Activated T-cell treated with anti-CD3 and anti-CD28 coated beads, Interleukin-2, amount 50 U/mL, for 24 hours (primary cell): ENCODE results near the gene MAP7.
A peak's percentile ranks its signal among the peaks of the same experiment; 100 is the strongest.

ENCODE experiments used
- DNase-seq: peaks from one replicate; pipeline ENCODE4 v3.0.0-alpha.2; 2020
- H3K27ac Mint-ChIP-seq: 2 replicates; pipeline ENCODE4 v1.8.0; 2020; ENCODE audit warnings: mild to moderate bottlenecking, mixed read lengths
- H3K27me3 Mint-ChIP-seq: 2 replicates; pipeline ENCODE4 v1.8.0; 2020; ENCODE audit warnings: mixed read lengths
- H3K36me3 Mint-ChIP-seq: 2 replicates; pipeline ENCODE4 v1.8.0; 2020; ENCODE audit warnings: low read depth, mixed read lengths
- H3K4me1 Mint-ChIP-seq: 2 replicates; pipeline ENCODE4 v1.8.0; 2020; ENCODE audit warnings: low read depth, mixed read lengths
- H3K4me3 Mint-ChIP-seq: 2 replicates; pipeline ENCODE4 v1.8.0; 2020; ENCODE audit warnings: mild to moderate bottlenecking, moderate library complexity, mixed read lengths
- H3K9me3 Mint-ChIP-seq: 2 replicates; pipeline ENCODE4 v1.8.0; 2020; ENCODE audit warnings: mixed read lengths

The MAP7 gene

GRCh38 chr6:136548582-136549299 is 1.5 kb downstream of the MAP7 start:
- DNase-seq, result no peak
- no peaks in the 10 kb centered on the region for H3K36me3 Mint-ChIP-seq
- no peak overlapping the region for H3K27ac Mint-ChIP-seq
- no peaks in the 10 kb centered on the region for H3K9me3 Mint-ChIP-seq
- peaks cover 6% of the 10 kb centered on the region for H3K4me1 Mint-ChIP-seq
- H3K27me3 Mint-ChIP-seq, result peaks cover 62% of the 10 kb centered on the region
- peak overlapping the region; percentile 61 for H3K4me3 Mint-ChIP-seq

- no peaks in the 10 kb centered on the region for H3K9me3 Mint-ChIP-seq
- H3K36me3 Mint-ChIP-seq, result no peaks in the 10 kb centered on the region
- H3K27me3 Mint-ChIP-seq, result peaks cover 69% of the 10 kb centered on the region
- H3K27ac Mint-ChIP-seq, result no peak overlapping the region
- no peak overlapping the region for H3K4me3 Mint-ChIP-seq
- peaks cover 6% of the 10 kb centered on the region for H3K4me1 Mint-ChIP-seq
- DNase-seq, result no peak
Observed at GRCh38 chr6:136547871-136548270, 2.4 kb downstream of the MAP7 start.

GRCh38 chr6:136547336-136547735 is 2.9 kb downstream of the MAP7 start:
- no peak overlapping the region for H3K4me3 Mint-ChIP-seq
- H3K4me1 Mint-ChIP-seq, result peaks cover 6% of the 10 kb centered on the region
- no peak overlapping the region for H3K27ac Mint-ChIP-seq
- peaks cover 69% of the 10 kb centered on the region for H3K27me3 Mint-ChIP-seq
- DNase-seq, result no peak
- H3K36me3 Mint-ChIP-seq, result no peaks in the 10 kb centered on the region
- H3K9me3 Mint-ChIP-seq, result no peaks in the 10 kb centered on the region

- Mint-ChIP-seq H3K36me3 (no peaks in the 10 kb centered on the region), H3K27me3 (peaks cover 62% of the 10 kb centered on the region)
Observed at GRCh38 chr6:136546331-136546730, 3.9 kb downstream of the MAP7 start.

GRCh38 chr6:136544326-136544725 is 5.9 kb downstream of the MAP7 start:
- H3K36me3 Mint-ChIP-seq, result no peaks in the 10 kb centered on the region
- H3K4me3 Mint-ChIP-seq, result no peak overlapping the region
- no peak for DNase-seq
- no peaks in the 10 kb centered on the region for H3K9me3 Mint-ChIP-seq
- H3K4me1 Mint-ChIP-seq, result peaks cover 3% of the 10 kb centered on the region
- H3K27ac Mint-ChIP-seq, result no peak overlapping the region
- peaks cover 52% of the 10 kb centered on the region for H3K27me3 Mint-ChIP-seq

More at GRCh38 chr6:136546331-136546730, 3.9 kb downstream of the MAP7 start:
- H3K27ac Mint-ChIP-seq, result no peak overlapping the region
- H3K4me1 Mint-ChIP-seq, result peaks cover 5% of the 10 kb centered on the region
- no peak for DNase-seq
- no peaks in the 10 kb centered on the region for H3K9me3 Mint-ChIP-seq
- H3K4me3 Mint-ChIP-seq, result no peak overlapping the region

GRCh38 chr6:136541395-136541794 is 8.8 kb downstream of the MAP7 start:
- no peak overlapping the region for H3K4me3 Mint-ChIP-seq
- no peak overlapping the region for H3K27ac Mint-ChIP-seq
- H3K27me3 Mint-ChIP-seq, result peaks cover 29% of the 10 kb centered on the region
- H3K36me3 Mint-ChIP-seq, result no peaks in the 10 kb centered on the region
- no peak for DNase-seq
- H3K4me1 Mint-ChIP-seq, result no peaks in the 10 kb centered on the region
- H3K9me3 Mint-ChIP-seq, result no peaks in the 10 kb centered on the region

GRCh38 chr6:136539967-136540652 is 10.1 kb downstream of the MAP7 start:
- Mint-ChIP-seq H3K4me1 (no peaks in the 10 kb centered on the region), H3K9me3 (no peaks in the 10 kb centered on the region), H3K4me3 (no peak overlapping the region), H3K36me3 (no peaks in the 10 kb centered on the region), H3K27me3 (peaks cover 20% of the 10 kb centered on the region), H3K27ac (no peak overlapping the region)
- no peak for DNase-seq

- Mint-ChIP-seq H3K4me1 (no peaks in the 10 kb centered on the region), H3K36me3 (no peaks in the 10 kb centered on the region), H3K9me3 (no peaks in the 10 kb centered on the region), H3K27me3 (peaks cover 7% of the 10 kb centered on the region), H3K27ac (no peak overlapping the region), H3K4me3 (no peak overlapping the region)
- DNase-seq, result no peak
Observed at GRCh38 chr6:136538836-136539235, 11.4 kb downstream of the MAP7 start.

- DNase-seq, result no peak
- H3K4me1 Mint-ChIP-seq, result no peaks in the 10 kb centered on the region
- no peaks in the 10 kb centered on the region for H3K27me3 Mint-ChIP-seq
- H3K9me3 Mint-ChIP-seq, result no peaks in the 10 kb centered on the region
- H3K27ac Mint-ChIP-seq, result no peak overlapping the region
- H3K36me3 Mint-ChIP-seq, result no peaks in the 10 kb centered on the region
- H3K4me3 Mint-ChIP-seq, result no peak overlapping the region
Observed at GRCh38 chr6:136535880-136536650, 14.2 kb downstream of the MAP7 start.

GRCh38 chr6:136535017-136535765 is 15.0 kb downstream of the MAP7 start:
- H3K4me1 Mint-ChIP-seq, result no peaks in the 10 kb centered on the region
- H3K36me3 Mint-ChIP-seq, result no peaks in the 10 kb centered on the region
- no peaks in the 10 kb centered on the region for H3K27me3 Mint-ChIP-seq
- H3K27ac Mint-ChIP-seq, result no peak overlapping the region
- no peak overlapping the region for H3K4me3 Mint-ChIP-seq
- H3K9me3 Mint-ChIP-seq, result no peaks in the 10 kb centered on the region
- DNase-seq, result no peak

- Mint-ChIP-seq H3K27ac (no peak overlapping the region), H3K9me3 (no peaks in the 10 kb centered on the region), H3K4me3 (no peak overlapping the region), H3K4me1 (no peaks in the 10 kb centered on the region), H3K27me3 (no peaks in the 10 kb centered on the region), H3K36me3 (no peaks in the 10 kb centered on the region)
- DNase-seq, result no peak
Observed at GRCh38 chr6:136534268-136534667, 16.0 kb downstream of the MAP7 start.

- Mint-ChIP-seq H3K9me3 (no peaks in the 10 kb centered on the region), H3K4me1 (no peaks in the 10 kb centered on the region), H3K27ac (no peak overlapping the region), H3K4me3 (no peak overlapping the region), H3K36me3 (no peaks in the 10 kb centered on the region), H3K27me3 (no peaks in the 10 kb centered on the region)
- no peak for DNase-seq
Observed at GRCh38 chr6:136533487-136533886, 16.7 kb downstream of the MAP7 start.

- no peak for DNase-seq
- no peaks in the 10 kb centered on the region for H3K9me3 Mint-ChIP-seq
- H3K27ac Mint-ChIP-seq, result no peak overlapping the region
- no peak overlapping the region for H3K4me3 Mint-ChIP-seq
- H3K4me1 Mint-ChIP-seq, result peaks cover 4% of the 10 kb centered on the region
- H3K27me3 Mint-ChIP-seq, result no peaks in the 10 kb centered on the region
- no peaks in the 10 kb centered on the region for H3K36me3 Mint-ChIP-seq
Observed at GRCh38 chr6:136532030-136532429, 18.2 kb downstream of the MAP7 start.

- no peak for DNase-seq
- H3K9me3 Mint-ChIP-seq, result no peaks in the 10 kb centered on the region
- no peaks in the 10 kb centered on the region for H3K36me3 Mint-ChIP-seq
- H3K27ac Mint-ChIP-seq, result no peak overlapping the region
- peaks cover 5% of the 10 kb centered on the region for H3K27me3 Mint-ChIP-seq
- H3K4me3 Mint-ChIP-seq, result no peak overlapping the region
- peaks cover 23% of the 10 kb centered on the region for H3K4me1 Mint-ChIP-seq
Observed at GRCh38 chr6:136529710-136530109, 20.5 kb downstream of the MAP7 start.
